NOMO-1 treated with dmso at 0.1 percent for 144 hours (cell line): ENCODE results near the gene B3GALT4.
"Not testable (repeated sequence)": the region's sequence is repeated elsewhere in the genome, so short reads cannot be mapped to it uniquely, and the experiment has no call there.

Experiments
- DNase-seq: peaks from one replicate; lab custom pipeline; 2025; ENCODE audit not compliant: unreplicated experiment; lab: John Stamatoyannopoulos, UW

Gene B3GALT4, protein sequence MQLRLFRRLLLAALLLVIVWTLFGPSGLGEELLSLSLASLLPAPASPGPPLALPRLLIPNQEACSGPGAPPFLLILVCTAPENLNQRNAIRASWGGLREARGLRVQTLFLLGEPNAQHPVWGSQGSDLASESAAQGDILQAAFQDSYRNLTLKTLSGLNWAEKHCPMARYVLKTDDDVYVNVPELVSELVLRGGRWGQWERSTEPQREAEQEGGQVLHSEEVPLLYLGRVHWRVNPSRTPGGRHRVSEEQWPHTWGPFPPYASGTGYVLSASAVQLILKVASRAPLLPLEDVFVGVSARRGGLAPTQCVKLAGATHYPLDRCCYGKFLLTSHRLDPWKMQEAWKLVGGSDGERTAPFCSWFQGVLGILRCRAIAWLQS

DNA sequence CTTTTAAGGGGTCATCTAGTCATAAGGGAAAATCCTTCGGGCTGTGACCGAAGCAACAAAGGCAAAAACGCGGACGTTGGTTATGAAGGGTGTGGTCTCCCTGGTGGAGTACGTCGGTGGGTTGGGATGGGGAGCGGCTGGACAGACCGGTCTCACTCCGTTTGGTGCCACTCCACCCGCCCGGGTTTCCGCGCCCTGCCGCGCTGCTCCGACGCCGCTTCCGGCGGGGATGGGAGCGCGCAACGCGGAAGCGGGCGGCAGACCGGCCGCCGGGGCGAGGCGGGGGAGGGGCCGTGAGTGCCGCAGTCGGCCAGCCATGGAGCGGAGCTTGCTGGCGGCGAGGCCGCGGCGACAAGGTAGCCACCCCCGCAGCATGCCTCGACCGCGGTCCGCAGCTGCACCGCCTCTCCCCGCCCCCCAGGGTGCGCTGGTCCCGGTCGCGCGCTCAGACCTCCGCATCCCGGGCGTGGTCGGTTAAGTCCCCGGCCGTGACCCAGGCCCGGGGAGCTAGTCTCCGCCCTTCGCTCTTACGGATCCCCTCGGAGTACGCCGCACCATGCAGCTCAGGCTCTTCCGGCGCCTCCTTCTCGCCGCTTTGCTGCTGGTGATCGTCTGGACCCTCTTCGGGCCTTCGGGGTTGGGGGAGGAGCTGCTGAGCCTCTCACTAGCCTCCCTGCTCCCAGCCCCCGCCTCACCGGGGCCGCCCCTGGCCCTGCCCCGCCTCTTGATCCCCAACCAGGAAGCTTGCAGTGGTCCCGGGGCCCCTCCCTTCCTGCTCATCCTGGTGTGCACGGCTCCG lies at the start of gene B3GALT4:
Gene B3GALT4, plus strand, starts transcription at position 260 of the 799 bp plus-strand sequence. Its CDS starts 297 bp downstream, at position 557.
- DNase-seq: peak; percentile 69

DNA sequence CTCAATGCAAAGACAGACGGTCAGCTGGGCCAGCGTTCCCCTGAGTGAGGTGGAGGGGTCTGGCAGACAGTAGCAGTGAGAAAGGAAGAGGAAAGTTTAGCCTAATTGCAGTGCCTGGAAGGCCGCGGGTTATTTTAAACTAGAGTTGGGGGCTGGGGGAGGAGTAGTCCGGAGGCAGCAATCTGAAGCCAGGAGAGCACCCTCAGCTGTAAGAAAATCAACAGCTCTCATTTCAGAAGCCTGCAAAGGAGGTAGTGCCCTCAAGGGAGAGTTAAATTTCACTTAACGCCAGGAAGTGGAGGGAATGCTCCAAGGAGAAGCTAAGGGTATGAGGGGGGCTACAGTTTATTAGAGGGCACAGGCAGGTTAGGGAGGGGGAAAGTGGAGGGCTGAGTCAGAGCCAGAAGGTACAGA lies 41.7 kb upstream of the B3GALT4 start:
- DNase-seq: no peak

DNA sequence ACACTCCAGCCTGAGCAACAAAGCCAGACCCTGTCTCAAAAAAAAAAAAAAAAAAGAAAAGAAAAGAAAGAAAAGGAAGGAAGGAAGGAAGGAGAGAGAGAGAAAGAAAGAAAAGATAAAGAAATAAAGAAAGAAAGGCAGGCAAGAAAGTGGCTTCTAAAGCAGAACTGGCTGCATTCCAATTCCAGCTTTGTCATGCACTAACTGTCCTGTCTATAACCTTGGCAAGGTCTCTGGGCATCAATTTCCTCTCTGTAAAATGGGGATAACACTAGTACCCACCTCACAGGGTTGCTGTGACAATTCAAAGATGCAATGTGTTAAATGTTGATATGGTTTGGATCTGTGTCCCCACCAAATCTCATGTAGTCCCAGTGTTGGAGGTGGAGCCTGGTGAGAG lies 40.6 kb upstream of the B3GALT4 start:
- no peak for DNase-seq

DNA sequence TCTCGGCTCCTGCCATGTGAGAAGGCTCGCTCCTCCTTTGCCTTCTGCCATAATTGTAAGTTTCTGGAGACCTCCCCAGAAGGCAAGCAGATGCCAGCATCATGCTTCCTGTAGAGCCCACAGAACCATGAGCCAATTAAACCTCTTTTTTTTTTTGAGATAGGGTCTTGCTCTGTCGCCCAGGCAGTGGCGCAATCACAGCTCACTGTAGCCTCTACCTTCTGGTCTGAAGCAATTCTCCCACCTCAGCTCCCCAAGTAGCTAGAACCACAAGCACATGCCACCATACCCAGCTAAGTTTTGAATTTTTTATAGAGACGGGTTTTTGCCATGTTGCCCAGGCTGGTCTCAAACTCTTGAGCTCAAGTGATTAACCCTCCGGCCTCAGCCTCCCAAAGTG lies 40.1 kb upstream of the B3GALT4 start:
- no peak for DNase-seq

DNA sequence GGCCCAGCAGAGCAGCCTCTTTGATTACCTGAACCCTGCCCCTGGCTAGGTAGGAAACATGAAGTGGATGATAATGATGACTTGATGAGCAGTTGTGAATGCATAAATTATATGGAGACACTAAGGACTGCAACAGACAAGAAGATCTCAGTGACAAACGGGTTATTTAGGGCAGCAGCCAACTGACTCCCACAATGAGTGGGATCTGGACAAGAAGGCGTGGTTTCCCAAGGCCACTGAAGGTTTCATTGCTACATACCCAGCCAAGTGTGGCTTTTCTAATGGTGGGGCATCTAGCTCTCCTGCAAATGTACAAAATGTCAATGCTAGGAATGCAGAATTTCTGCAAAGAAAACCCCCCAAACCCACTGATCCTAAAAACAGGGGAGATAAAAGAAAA lies 39.2 kb upstream of the B3GALT4 start:
- DNase-seq: no peak

DNA sequence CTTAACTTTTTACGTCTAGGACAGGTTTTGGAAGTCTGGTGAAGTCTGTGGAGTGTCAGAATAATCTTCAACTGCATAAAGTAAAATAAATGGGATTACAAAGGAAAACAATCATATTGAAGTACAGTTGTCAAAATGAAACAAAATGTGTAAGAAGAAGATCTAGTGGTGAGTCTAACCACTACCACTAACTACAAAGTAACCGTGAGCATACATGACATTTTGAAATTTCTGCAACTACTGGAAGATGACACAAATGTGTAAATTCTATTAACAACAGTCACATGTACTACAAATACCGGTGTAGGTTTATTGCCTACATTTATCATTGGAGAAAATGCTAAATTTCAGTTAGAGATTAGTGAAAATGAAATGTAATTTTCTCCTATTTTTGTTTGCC lies 35.0 kb upstream of the B3GALT4 start:
- DNase-seq: no peak

DNA sequence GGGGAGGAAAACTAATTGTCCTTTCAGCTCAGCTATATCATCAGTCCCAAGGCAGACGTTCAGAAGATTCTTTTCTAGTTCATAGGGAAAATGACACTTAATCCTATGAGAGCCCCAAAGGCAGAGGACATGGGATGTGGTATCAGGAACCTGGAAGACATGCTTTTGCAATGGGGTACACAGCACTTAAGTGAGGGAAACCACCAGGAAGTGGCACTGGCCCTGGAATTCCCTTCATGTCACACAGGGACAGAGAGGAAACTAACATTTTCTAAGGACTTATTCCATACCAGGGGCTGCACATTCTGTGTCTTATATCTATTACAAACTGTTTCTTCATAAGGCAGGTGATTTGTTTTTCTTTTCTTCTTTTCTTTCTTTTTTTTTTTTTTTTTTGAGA lies 33.4 kb upstream of the B3GALT4 start:
- DNase-seq: no peak

DNA sequence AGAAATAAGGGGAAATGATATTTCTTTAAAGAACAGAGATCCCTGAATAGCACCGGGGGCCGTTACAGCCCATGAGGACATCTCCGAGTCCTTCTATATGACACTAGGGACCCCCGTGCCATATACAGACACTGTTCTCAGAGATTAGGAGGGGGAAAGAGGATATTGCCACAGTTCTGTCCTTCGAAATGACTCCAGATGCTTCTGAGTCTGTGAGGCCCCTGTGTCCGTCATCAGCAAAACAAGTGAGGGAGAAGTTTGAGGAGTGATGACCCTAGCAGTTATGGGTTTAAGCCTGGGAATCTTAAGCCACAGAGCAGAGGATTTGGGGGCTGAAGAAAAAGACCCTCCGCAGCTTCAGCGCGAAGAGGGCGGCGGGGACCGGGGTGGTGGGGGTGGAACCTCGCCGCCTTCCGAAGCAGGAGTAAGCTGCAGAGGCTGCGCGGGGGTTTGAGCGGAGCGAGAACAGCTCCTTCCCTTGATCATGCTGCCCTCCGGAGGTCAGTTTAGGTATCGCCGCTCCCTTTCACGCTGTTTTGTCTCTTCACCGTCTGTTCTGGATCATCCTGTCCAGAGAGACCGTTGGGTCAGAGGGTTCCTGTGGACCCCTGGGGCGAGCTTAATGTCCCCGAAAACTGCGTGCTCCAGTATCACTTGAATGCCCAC lies 28.8 kb upstream of the B3GALT4 start:
- peak; percentile 66 for DNase-seq

DNA sequence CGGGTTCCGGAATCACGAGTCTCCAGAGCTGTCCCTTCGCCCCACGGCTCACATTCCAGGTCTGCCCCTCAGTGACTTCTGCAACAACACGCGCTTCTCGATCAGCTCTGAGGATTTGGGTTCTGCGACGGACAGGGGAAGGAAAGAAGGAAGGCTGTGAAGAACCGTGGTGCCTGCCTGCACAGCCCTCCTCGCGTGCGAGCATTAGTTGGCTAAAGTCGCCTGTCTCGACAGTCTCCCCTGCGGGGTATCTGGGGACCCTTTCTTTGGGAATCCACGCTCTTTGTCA lies 28.3 kb upstream of the B3GALT4 start:
- DNase-seq: no peak

DNA sequence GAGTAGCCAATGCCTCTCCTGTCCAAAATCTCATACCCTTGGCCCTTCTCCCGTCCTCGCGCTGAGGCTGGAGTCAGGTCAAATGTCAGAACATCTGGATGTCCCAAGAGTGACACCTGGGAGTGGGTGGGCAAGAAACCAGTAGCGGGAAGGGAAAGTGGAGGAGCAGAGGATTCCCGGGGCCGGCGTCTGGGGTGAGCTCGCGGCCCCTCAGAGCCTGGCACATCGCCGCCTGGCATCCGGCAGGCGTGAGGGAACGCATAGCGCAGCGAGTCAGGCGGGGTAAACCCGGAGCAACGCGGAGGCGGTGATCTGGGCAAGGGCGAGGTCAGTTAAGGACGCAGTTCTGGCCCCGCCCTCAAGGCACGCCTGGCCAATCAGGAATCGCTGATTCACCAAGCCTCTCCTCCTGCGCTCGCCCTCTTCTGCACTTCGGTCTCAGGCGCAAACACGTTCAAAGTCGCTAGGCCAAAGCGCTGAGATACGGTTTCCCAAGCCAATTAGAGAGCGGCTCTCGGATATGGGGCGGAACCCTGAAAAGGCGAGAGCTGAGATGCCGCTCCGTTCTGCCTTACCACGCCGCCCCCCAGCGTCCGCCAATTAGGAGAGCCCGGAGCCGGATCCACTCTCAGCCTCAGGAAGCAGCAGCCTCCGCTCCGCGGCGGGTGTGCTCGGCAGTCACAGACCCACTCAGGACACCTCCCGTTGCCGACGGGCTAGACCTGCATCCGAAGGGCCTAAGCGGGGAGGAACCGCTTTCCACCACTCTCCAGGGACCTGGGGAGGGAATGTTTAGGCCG lies 27.8 kb upstream of the B3GALT4 start:
- peak; percentile 99 for DNase-seq

DNA sequence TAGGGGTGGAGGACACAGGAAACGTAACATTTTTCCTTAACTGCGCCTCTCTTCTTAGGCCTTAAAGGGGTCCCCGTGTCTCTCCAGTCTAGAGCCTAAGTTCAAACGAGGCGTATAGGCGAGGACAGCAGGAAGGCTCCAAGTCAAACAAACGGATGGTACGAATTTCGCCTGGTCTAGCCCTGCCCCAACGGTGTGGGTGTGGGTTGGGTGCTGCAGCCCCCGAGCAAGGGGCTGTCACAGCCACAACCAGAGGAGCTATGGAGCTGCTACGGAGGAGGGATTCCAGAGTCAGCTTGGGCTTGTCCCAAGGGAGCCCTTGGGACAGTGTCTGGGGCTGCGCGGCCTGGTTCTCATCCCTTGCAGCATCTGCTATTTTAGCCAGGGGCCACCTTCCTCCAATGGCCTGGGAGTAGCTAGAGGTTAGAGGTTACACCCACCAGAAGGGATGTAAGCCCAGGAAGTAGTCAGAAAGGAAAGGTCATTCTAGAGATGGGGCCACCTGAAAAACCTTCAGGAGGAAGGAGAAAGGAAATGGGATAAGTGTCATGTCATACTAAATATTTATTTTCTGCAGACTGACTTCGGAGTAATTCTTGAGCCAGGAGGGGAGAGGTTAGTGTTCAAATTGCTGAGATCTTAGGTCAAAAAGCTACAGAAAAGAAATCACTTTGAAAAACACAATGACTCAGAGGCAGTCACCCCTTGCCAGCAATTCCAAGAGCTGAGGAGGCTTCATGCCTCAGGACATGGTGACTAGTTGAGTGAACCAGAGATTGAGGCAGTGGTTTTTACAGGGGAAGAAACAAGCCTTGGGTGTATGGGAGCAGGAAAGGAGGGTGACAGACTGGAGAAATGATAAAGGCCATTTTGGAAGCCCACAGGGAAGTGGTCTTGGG lies 26.9 kb upstream of the B3GALT4 start:
- no peak for DNase-seq

DNA sequence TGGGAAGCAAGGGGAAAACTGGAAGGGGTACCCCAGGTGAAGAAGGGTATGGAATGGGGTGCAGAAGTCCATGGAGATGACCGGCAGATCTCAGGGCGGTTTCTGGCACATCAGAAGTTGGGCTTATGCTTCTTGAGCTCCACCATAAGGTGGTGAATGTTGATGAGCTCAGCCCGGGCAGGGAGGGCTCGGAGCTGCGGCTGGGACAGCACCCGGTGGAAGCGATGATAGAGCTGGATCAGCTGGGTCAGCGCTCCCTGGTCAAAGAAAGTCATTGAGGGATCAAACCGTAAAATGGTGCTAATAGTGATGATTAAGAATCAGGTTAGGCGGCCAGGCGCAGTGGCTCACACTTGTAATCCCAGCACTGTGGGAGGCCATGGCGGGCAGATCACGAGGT lies 26.2 kb upstream of the B3GALT4 start:
- DNase-seq: no peak

DNA sequence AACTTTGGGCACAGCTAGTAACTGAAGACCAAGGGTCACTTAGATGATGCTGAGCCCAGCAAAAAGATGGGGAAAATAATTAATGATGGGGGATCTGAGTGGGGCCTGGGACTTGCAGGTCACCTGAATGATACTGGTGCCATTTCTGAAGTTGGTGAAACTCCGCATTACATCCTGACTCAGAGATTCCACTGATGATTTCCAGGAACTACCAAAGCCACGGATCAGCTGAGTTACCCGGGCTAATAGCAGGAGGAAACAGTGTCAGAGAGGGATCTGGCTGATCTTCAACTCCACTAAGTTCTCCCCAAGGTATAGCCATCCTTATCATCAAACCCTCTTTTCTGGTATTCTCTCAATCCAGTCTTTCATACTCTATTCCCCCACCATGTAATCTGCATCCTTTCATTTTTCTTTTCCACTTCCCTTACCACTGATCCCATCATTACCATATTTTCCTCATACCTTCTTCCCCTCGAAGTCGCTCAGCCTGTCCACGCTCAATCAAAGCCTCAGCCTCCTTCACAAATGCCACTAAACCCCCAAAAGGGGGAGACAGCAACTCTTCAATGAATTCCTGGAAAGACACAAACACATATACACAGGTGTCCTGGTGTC lies 25.4 kb upstream of the B3GALT4 start:
- no peak for DNase-seq

DNA sequence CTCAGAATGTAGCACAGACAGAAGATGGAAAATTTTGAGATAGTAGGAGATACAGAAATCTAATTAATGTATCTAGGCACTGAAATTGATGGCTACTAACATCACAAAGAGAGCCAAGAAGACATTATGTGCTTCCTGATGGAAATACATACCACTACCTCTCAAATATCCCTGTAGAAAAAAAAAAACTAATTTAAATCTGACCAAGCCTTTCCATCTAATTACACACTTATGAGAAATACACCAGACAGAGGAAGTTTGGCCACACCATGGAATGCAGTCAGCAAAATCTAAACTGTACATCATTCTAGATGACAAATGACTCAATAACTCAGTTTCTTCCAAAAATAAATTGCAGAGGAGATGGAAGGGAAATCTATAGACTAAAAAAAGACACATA lies 24.2 kb upstream of the B3GALT4 start:
- no peak for DNase-seq

DNA sequence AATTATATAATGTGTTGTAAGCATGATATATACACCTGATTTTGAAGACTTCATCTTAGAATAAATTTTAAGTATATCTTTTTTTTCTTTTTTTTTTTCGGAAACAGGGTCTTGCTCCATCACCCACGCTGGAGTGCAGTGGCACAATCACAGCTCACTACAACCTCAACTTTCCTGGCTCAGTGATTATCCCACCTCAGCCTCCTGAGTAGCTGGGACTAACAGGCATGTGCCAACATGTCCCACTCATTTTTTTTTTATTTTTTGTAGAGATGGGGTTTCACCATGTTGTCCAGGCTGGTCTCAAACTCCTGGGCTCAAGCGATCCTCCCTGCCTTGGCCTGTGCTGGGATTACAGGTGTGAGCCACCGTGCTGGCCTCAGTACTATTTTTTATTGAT lies 22.3 kb upstream of the B3GALT4 start:
- DNase-seq: no peak

DNA sequence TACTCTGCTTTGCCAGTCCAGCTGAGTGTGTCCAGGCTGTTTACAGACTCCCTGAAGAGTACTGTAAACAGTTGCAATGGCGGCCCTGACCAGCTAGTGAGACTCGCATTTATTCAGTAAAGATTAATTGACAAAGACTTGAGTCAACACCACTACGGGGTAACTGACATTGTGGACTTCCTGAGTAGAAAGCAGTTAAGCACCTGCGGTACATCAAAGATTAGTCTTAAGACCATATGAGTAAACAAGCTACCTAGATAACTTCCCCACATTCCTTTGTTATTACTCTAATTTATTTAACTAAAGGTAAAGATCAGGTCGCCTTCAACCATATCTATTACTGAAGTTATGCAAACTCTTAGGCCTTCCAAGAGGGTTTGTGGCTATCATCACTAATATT lies 17.9 kb upstream of the B3GALT4 start:
- no peak for DNase-seq

DNA sequence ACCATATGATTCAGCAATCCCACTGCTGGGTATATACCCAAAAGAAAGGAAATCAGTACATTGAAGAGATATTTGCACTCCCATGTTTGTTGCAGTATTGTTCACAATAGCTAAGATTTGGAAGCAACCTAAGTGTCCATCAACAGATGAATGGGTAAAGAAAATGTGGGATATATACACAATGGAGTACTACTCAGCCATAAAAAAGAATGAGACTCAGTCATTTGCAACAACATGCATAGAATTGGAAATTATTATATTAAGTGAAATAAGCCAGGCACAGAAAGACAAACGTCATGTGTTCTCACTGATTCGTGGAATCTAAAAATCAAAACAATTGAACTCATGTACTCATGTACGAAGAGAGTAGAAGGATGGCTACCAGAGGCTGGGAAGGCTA lies 14.4 kb upstream of the B3GALT4 start:
- not testable (repeated sequence) for DNase-seq

DNA sequence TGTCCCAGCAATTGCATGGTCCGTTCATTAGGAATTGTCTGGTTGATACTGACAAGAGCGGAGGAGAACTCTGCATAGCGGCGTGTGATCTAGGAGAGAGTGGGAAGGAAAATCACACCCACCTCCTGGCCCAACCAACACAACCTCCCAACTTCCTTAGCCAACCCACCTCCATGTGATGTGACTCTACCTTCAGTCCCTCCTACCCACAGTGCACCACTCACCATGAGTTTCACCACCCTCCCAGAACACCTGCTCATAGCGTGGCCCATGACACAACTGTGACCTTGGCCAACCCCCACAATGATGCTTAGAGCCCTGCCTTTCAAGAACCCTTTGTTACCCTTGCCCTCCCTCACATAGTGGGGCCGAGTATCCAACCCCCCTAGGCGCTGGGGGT lies 12.9 kb upstream of the B3GALT4 start:
- no peak for DNase-seq

DNA sequence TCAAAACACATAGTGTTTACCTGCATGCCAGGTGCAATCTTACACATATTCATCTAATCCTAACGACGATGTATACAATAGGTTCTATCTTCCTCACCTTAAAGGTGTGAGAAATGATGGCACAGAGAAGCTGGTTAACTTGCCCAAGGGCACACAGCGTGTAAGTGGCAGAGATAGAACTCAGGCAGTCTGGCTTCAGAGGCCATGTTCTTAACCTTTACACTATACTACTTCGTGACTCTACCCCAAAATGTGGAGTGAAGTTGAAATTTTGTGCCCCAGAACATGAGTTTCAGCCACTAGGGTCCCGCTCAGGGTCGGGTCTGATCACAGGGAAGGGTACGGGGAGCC lies 5.8 kb upstream of the B3GALT4 start:
- DNase-seq: no peak
